Liver (tissue), 2 donors: Measurements from ENCODE around the gene NRROS.
"Not testable (repeated sequence)": the region's sequence is repeated elsewhere in the genome, so short reads cannot be mapped to it uniquely, and the experiment has no call there.

Experiments
- CTCF ChIP-seq: fragments of 150-350 bp; IDR thresholded peaks from 2 replicates; pipeline ENCODE4 v1.5.1; 2017; ENCODE audit warnings: improper control_type of control experiment, low read depth, low read length; ENCODE audit not compliant: missing input control
- MAX ChIP-seq: IDR thresholded peaks from 2 replicates; pipeline ENCODE4 v1.6.1; 2016; ENCODE audit warnings: antibody characterized with exemption
- ZBTB33 ChIP-seq: IDR thresholded peaks from 2 replicates; pipeline ENCODE4 v1.6.1; 2016; ENCODE audit warnings: antibody characterized with exemption
- donor health status: healthy.

- not testable (repeated sequence) for TF ChIP-seq CTCF, MAX, ZBTB33
Measured at GRCh38 chr3:196619627-196620026, 19.9 kb upstream of the NRROS start.
